HG02938 (cell line): Measurements from ENCODE around the gene MMAA.
"Not testable (repeated sequence)": the region's sequence is repeated elsewhere in the genome, so short reads cannot be mapped to it uniquely, and the experiment has no call there.

Experiments
- ATAC-seq: cut with Tn5 transposase; IDR thresholded peaks from one replicate; pipeline ENCODE4 v1.9.1; 2021; ENCODE audit warnings: mild to moderate bottlenecking, moderate library complexity; ENCODE audit not compliant: unreplicated experiment

MMAA gene

DNA sequence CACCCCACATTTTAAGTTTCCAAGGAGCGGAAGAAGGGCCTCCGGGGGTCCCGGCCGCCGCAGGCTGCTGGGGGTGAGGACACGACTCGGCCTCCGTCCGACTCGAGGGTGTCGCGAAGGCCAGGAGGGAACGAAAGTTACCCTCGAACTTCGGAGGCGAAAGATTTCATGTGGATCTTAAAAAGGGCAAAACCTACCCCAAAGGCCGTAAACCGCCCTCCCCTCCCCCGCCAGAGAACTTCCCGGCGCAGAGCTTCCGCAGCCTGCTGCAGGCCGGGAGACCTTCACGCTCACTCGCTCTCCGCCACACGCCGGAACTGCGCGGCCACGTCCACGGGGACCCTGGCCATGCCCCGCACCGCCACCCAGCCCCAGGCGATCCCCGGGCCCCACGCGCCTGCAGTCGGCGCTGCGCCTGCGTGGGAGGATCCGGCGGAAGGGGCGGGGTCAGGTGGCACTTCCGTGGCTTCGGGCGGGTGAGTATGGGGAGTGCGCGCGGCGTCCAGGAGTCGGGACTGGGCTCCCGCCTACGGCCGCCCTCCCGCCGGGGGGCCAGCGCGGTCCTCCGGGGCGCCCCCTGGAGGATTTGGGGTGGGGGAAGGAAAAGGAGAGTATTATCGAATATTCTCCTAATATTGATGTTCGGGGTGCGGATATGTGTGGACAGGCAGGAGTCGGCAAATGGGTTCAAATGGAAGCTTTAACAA lies at the start of gene MMAA:
TSS of gene MMAA (plus strand) at position 454 of the 707 bp plus-strand sequence. CDS start 19,755 bp downstream, outside the sequence.
- ATAC-seq: peak; percentile 75

DNA sequence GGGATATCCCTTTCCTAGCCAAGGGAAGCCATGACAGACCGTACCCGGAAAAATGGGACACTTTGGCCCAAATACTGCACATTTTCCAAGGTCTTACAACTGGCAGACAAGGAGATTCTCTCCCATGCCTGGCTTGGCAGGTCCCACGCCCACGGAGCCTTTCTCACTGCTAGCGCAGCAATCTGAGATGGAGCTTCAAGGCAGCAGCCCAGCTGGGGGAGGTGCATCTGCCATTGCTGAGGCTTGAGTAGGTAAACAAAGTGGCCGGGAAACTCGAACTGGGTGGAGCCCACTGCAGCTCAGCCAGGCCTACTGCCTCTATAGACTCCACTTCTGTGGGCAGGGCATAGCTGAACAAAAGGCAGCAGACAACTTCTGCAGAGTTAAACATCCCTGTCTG lies 44.6 kb upstream of the MMAA start:
- ATAC-seq: not testable (repeated sequence)

DNA sequence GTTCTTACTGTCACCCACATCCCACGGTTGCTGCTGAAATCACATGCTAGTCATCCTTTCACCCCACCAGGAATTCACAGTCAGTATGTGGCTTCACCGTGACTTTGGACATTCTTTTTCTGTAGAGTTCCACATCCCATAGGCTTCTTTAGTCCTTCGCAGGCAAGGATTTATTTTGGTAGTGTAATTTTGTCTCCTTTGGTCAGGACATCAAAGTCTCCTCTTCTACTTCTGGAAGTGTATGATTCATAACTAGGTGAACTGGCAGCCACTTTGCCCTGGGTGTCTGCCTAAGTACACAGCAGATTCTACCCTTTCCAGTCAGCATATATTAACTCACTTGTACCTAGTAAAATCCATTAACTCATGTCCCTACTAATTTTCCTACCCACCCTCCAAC lies 38.3 kb upstream of the MMAA start:
- no peak for ATAC-seq

DNA sequence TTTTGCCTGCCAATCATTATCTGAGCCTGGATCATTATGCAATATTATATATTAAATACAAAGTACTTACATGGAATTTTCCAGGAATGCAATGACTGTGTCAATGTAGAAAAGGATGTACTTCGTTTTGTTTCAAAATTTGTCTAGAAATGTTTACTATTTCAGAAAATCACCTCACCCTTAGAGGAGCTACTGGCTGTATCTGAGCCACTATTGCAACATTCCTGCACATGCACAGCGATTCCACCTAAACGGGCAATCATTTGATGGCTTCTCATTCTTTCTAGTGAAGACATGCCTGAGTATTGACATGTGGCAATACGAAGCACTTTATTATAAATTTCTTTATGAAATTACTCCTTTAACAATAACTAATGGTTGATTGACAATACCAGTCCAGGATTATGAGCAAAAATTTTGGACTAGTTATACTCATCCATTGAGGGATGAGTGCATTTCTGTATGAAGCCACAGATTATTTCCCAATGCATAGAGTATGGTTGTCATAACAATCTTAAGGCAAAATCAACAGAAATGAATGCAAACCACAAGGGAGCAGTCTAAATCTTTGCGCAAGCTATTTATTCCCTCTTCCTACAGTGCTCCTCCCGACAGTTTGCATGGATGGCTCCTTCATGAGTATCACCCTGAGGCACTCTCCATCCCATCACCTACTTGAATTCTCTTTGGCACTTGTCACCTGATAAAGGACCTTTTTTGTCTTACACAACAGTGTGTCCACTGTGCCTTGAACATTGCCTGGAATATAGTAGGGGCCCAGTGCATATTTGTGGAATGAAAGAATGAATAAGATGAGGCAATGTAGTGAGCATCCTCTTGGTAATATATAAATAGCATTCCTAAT lies 35.8 kb upstream of the MMAA start:
- no peak for ATAC-seq

DNA sequence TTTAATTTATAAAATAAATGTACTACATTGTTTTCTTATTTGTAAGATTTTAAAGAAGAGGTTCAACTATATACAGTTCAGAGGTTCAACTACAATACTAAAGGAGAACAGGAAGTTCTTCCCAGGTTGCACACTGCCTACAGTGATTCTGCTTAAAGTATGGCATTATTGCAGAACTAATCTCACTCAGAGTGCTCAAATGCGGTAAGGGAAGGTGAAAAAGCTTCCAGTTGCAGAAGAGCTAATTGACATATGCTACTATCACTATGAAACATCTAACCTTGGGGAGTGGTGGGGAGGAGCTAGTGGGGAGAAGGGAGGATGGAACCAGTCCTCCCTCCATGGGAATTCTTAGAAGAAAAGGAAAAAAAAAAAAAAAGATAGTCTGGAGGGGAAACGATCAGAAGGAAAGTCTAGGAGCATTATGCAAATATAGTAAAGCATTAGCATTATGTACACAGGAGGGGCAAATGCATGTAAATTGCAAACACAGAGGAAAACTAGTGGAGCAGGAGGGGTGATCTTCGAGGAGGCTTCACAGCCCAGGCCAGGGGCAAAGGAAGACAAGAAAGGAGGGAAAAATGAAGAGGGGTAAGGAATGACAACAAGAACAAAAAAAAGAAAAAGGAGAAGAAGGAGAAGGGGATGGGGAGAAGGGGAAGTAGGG lies 32.0 kb upstream of the MMAA start:
- no peak for ATAC-seq

DNA sequence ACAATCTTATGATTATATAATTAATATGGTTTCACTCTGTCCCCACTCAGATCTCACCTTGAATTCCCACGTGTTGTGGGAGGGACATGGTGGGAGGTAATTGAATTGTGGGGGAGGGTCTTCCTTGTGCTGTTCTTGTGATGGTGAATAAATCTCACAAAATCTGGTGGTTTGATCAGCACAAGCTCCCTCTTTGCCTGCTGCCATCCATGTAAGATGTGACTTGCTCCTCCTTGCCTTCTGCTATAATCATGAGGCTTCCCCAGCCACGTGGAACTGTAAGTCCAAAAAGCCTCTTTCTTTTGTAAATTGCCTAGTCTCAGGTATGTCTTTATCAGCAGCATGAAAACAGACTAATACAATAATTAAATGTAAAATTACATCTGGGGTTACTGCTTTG lies 29.8 kb upstream of the MMAA start:
- ATAC-seq: not testable (repeated sequence)

DNA sequence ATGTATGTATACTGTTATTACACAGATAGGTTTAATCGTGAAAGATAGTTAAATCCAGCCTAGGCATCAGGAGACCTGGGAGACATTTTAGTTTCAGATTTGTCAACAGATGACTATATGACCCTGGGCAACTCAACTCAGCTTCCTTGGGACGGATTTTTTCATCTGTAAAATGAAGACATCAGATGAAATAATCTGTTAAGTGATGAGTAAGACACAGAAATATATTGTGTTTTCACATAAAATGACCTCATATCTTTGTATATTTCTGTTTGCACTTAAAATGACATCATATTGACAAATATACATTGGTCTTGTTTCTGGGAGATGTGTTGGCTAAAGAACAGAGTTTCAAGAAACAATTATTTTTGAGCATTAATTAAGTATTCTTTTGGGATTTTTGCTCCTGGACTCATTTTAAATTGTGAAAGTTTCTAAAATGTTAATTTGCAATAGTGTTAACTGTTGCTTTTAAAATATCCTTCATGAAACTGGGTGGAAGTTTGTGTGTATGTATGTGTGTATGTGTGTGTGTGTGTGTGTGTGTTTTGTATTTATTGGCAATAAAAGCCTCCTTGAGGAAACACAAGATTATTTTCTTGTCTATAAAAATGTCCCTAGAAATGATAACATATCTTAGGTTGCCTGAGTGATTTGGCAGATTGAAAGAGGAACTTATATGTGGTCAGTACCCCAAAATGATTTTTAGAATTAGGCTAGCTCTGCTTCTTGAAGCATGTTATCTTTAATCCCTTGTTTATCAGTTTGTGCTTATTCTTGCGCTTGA lies 29.1 kb upstream of the MMAA start:
- ATAC-seq: no peak

DNA sequence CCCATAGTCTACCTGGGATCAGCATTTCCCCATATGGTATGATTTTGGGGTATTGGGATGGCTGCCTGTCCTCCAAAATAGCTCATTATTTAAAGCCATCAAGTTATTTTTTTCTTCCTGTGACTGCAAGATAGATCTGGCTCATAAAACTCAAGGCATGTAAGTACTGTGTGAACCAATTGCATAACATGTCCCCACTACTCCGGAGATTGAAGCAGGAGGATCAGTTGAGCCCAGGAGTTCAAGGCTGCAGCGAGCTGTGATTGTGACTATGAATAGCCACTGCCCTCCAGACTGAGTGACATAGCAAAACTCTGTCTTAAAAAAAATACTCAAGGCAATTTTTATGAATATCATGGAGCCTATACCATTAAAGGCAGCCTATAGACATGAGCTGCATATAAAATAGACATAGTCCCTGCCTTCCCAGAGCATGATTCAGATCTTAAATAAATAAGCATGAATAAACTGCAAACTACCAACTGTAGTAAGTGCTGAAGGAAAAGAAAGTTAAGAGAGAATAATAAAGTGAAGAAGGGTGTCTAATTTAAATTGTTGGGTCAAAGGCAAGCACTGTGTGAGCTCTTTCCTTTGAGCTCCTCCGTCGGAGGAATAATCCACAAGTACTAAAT lies 16.9 kb upstream of the MMAA start:
- no peak for ATAC-seq

DNA sequence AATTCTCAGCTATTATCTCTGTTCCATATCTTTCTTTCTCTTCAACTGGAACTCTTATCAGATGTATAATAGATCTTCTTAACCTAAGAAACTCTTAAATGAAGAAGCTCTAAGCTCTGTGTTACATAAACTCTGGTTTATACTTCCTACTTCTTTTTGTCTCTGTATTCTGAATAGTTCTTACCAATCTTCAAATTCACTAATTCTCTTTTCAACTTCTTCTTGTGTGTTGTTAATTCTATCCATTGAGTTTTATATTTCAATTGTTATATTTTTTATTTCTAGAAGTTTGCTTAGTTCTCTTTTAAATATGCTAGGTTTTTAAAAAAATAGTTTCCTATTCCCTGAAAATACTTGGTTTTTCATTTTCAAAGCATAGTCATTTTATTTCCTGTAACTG lies 13.2 kb upstream of the MMAA start:
- ATAC-seq: no peak

DNA sequence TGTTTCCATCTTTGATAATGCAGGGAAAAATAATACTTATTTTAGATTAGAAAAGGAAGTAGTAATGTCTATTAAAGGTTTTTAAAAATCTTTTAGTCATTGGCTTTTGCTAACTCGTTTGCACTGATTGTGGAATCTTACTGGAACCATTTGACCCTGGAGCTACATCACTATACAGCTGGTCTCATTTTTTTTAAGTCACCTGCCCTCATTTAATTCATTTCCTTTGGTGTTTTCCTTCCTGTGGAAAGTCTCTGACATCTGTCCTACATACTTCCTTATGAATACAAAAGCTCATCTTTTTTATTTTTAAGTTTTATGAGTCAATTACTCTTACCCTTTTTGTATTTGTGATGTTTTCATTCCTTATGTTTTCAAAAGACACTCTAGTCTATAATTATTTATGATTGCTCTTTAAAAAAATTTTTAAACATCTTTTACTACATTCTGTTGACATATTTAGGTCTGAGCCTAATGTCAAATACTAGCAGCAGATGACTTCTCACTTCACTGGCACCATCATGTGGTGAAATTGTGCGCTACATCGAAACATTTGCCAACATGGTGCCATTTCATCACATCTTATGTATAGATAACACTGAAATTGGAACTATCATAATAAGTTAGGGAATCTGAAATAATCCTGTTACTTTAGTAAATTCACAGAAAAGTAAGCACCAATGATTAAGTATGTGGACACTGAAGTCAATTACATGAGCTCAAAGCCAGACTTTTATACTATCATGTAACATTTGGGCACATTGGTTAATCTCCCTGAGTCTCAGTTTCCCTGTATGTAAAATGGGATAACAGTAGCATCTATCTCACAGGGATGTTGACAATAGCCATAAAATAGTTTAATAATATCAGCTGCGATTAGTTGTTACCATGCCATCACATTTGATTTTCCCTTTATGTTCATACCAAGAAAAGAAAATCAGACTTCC lies 9.4 kb upstream of the MMAA start:
- ATAC-seq: no peak

DNA sequence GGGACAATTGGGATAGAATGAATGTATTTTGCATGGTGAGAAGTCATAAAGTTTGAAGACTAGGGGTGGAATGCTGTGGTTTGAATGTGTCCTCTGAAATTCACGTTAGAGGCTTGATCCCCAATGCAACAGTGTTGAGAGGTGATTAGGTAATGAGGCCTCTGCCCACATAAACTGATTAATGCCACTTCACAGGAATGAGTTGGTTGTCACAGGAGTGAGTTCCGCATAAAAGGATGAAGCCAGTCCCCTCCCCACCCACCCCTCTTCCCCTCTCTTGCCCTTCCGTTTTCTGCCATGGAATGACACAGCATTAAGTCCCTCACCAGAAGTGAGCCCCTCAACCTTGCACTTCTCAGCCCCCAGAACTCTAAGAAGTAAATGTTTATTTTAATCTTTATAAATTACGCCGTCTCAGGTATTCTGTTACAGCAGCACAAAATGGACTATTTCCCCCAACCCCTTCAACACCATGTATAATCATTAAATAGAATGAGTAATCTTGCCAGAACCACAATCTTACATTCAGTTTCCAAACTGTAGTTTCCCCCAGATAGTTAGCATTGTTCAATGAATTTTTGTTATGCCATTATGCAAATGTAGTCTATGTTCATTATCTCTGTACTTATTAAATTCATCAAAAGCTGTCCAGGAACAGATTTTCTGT lies 5.5 kb upstream of the MMAA start:
- ATAC-seq: peak; percentile 75

DNA sequence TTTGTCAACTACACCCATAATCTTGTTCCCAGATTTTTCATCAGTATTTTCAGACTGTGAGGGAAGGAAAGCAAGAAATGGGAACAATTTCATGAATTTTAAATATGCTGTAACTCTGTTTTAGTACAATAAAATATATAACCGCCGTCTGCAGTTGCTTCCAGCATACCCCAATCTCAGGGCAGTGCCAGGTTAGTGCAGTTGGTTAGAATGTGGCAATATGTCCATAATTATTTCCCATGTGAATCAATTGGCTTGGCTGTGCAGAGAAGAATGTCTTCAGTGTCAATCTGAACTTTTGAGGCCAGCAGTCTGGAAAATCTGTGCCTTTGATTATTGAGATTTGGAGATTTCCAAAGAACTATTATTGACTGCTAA lies 5.0 kb upstream of the MMAA start:
- ATAC-seq: no peak

DNA sequence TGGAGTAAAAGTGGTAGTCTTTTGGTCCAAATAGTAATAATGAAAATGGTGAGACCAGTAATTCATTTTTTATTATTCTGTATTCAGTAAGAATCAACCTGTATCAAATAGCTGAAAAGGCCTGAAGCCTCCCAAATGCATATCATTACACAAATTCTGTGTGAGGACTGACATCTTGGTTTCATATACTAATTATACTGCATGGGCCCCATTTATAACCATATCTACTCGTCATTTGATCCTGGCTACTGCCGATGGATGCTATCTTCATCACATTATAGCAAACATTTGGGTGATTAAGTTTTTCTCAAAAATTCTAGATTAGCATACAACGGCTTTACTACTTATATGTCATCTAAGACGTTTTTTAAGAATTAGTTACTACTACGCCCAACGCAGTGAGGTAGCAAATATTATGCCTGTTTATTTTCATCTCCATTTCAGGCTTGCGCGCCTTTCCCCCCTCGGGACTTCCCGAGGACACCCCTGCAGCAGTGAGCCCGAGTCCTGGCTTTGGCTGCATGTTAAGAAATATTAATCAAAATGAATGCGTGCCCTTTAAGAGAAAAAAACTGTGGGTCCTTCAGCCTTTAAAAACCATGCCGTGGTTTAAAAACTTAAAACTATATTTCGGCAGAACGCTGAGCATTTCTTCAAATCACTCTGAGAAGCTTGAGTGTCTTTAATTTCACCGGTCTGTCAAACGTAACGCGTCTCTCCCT lies 814 bp upstream of the MMAA start:
- no peak for ATAC-seq

DNA sequence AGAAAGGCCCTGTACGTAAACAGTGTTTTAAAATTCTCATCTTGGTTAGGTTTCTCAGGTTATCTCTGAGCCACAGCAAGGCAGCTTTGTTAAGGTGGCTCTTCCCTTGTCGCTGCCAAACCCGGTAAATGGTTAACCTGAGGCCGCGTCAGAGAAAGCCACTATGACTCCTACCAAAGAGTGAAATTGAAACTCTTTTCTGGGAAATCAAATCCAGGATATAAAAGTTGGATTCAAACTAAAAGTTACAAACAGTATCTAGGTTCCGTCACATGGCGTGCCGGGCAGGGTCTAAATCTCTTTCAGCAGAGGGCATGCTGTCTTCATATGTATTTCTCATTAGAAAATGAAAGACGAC lies 433 bp downstream of the MMAA start:
- peak; percentile 60 for ATAC-seq

DNA sequence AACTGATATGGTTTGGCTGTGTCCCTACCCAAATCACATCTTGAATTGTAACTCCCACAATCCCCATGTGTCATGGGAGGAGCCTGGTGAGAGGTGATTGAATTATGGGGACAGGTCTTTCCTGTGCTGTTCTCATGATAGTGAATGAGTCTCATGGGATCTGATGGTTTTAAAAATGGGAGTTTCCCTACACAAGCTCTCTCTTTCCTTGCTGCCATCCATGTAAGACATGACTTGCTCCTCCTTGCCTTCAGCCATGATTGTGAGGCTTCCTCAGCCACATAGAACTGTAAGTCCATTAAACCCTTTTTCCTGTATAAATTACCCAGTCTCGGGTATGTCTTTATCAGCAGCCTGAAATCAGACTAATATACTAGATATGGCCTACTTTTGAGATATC lies 2.9 kb downstream of the MMAA start:
- not testable (repeated sequence) for ATAC-seq

DNA sequence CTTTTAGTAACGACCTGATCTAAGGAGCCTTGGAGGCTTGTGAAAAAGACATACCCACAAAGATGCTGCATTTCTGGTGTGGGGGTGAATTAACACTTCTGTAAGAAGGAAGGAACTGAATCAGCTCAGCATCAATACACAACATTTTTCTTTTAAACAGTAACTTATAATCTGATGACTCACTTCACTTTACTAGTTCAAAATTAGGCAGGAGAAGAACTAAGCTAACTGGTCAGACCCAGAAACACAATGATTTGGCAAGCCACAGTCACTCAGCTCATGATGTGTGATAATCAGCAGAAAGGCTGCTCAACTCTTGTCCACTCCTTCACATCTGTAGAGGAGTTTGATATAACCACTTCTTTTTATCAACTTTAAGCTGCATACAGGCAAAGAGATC lies 4.6 kb downstream of the MMAA start:
- ATAC-seq: peak; percentile 38

DNA sequence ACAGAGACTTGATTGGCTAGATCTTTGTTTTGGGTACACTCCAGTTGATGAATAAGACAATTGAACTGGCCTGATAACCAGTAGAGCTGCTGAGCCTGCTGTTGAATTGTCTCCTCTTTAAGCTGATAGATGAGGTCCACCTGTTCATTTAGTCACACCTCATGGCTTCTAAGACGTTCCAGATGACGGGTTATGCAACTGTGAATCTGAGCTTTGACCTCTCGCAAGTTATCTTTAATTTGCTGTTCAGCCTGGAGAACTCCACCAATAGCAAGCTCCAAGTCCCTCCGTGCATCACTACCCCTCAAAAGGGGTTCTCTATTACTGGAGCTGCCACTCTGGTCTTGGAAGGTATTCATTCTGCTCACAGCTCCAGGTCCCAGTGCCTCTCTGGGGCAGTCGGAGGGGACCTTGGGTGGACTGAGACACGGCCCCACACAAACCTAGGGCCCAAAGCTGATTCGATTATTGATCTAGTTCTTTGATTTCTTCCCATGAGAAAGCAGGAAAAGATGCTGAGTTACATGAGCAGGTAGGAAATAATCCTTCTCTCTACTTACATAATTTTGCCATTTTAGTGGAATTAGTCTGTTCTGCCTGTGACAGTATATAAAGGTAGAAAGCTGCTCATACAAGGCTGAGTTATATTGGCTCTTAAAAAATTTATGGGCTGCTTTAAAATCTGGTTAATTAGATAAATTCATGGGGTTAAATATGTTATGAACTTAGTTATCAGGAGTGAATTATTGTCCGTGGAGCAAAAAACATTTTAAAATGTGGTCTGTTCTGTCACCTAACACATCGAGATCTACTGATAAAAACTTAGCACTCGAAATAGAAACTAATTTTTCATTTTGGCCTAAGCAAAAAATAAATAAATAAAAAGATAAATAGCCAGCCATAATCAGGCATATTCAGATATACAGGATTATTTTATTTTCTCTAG lies 6.8 kb downstream of the MMAA start:
- peak; percentile 45 for ATAC-seq
